ENCODE results near the gene KDM1B. TPM values are rescaled to one million over a fixed set of nuclear protein-coding genes. Genes with fewer than 3 reads are reported as not detected.
"Not testable (repeated sequence)": the region's sequence is repeated elsewhere in the genome, so short reads cannot be mapped to it uniquely, and the experiment has no call there.

The KDM1B gene
- polyA plus RNA-seq, 1 of the 3 experiments (the other 2 are of a cell fraction) = 9.4 TPM

DNA sequence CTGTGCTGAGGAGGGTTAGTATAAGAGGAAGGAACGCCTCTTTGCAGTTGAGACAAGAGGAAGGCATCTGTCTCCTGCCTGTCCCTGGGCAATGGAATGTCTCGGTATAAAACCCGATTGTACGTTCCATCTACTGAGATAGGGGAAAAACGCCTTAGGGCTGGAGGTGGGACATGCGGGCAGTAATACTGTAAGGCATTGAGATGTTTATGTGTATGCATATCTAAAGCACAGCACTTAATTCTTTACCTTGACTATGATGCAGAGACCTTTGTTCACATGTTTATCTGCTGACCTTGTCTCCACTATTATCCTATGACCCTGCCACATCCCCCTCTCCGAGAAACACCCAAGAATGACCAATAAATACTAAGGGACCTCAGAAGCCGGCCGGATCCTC is 71.9 kb downstream of the KDM1B start:
- Histone ChIP-seq H3K79me2 (ENCODE audit: insufficient read depth) (peaks cover 54% of the 10 kb centered on the region), H3K36me3 (replicated peaks in 1 of 2; ENCODE audit: control insufficient read depth in 1 of 2, insufficient read depth in 2 of 2, low read length in 1 of 2) (peaks cover 48 to 73% of the 10 kb centered on the region in 2 experiments)
- H3K27me3 ChIP-seq (ENCODE audit: insufficient read depth); H3K4me1 ChIP-seq (ENCODE audit: control insufficient read depth in 1 of 2, insufficient read depth in 2 of 2, low read depth in 1 of 2, low read length in 1 of 2); H3F3A ChIP-seq (replicated peaks; ENCODE audit: insufficient read depth); H3K9ac ChIP-seq; H3K9me3 ChIP-seq; H3K4me2 ChIP-seq; DNase-seq; POLR2A ChIA-PET; H3K9me2 ChIP-seq; H2AFZ ChIP-seq (ENCODE audit: low read depth); H3K4me3 ChIP-seq (ENCODE audit: low read depth in 2 of 2, low read length in 1 of 2); CTCF ChIA-PET; H4K20me1 ChIP-seq (ENCODE audit: insufficient read depth); H3K27ac ChIP-seq (ENCODE audit: low read depth in 2 of 2, low read length in 1 of 2): not testable (repeated sequence)
- 97% methylated on average over 9 of the region's 9 CpGs for WGBS (ENCODE audit: low lambda C conversion rate)

DNA sequence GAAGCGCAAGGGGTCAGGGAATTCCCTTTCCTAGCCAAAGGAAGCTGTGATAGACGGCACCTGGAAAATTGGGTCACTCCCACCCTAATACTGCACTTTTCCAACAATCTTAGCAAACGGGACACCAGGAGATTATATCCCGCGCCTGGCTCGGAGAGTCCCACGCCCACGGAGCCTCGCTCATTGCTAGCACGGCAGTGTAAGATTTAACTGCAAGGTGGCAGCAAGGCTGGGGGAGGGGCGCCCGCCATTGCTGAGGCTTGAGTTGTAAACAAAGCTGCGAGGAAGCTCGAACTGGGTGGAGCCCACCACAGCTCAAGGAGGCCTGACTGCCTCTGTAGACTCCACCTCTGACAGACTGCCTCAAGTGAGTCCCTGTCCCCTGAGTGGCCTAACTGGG is 73.4 kb downstream of the KDM1B start:
- H3K27me3 ChIP-seq (ENCODE audit: insufficient read depth); H3K9ac ChIP-seq; H3K9me2 ChIP-seq; H4K20me1 ChIP-seq (ENCODE audit: insufficient read depth); H3K9me3 ChIP-seq; POLR2A ChIA-PET; H2AFZ ChIP-seq (ENCODE audit: low read depth); H3K27ac ChIP-seq (ENCODE audit: low read depth in 2 of 2, low read length in 1 of 2); CTCF ChIA-PET; H3F3A ChIP-seq (replicated peaks; ENCODE audit: insufficient read depth); H3K4me3 ChIP-seq (ENCODE audit: low read depth in 2 of 2, low read length in 1 of 2); H3K4me2 ChIP-seq; H3K4me1 ChIP-seq (ENCODE audit: control insufficient read depth in 1 of 2, insufficient read depth in 2 of 2, low read depth in 1 of 2, low read length in 1 of 2); DNase-seq: not testable (repeated sequence)
- Histone ChIP-seq H3K36me3 (replicated peaks in 1 of 2; ENCODE audit: control insufficient read depth in 1 of 2, insufficient read depth in 2 of 2, low read length in 1 of 2) (peaks cover 36 to 69% of the 10 kb centered on the region in 2 experiments), H3K79me2 (ENCODE audit: insufficient read depth) (peaks cover 69% of the 10 kb centered on the region)
- 95% methylated on average over 12 of the region's 14 CpGs for WGBS (ENCODE audit: low lambda C conversion rate)

- Histone ChIP-seq H3K79me2 (ENCODE audit: insufficient read depth) (peaks cover 87% of the 10 kb centered on the region), H3K36me3 (replicated peaks in 1 of 2; ENCODE audit: control insufficient read depth in 1 of 2, insufficient read depth in 2 of 2, low read length in 1 of 2) (peaks cover 34 to 66% of the 10 kb centered on the region in 2 experiments)
- POLR2A ChIA-PET; H3K9ac ChIP-seq; H2AFZ ChIP-seq (ENCODE audit: low read depth); H4K20me1 ChIP-seq (ENCODE audit: insufficient read depth); CTCF ChIA-PET; H3K27me3 ChIP-seq (ENCODE audit: insufficient read depth); H3K4me2 ChIP-seq; H3K4me3 ChIP-seq (ENCODE audit: low read depth in 2 of 2, low read length in 1 of 2); DNase-seq; H3K9me2 ChIP-seq; H3K4me1 ChIP-seq (ENCODE audit: control insufficient read depth in 1 of 2, insufficient read depth in 2 of 2, low read depth in 1 of 2, low read length in 1 of 2); H3K27ac ChIP-seq (ENCODE audit: low read depth in 2 of 2, low read length in 1 of 2); H3K9me3 ChIP-seq; H3F3A ChIP-seq (replicated peaks; ENCODE audit: insufficient read depth): not testable (repeated sequence)
- 99% methylated on average over 7 of the region's 7 CpGs for WGBS (ENCODE audit: low lambda C conversion rate)
These were observed 76.6 kb downstream of the KDM1B start for GRCh38 chr6:18231856-18232255.

- H3K9me3 ChIP-seq; H3K27me3 ChIP-seq (ENCODE audit: insufficient read depth); CTCF ChIA-PET; H3K27ac ChIP-seq (ENCODE audit: low read depth in 2 of 2, low read length in 1 of 2); H3K9me2 ChIP-seq; H3K4me1 ChIP-seq (ENCODE audit: control insufficient read depth in 1 of 2, insufficient read depth in 2 of 2, low read depth in 1 of 2, low read length in 1 of 2); H2AFZ ChIP-seq (ENCODE audit: low read depth); DNase-seq; H3K4me3 ChIP-seq (ENCODE audit: low read depth in 2 of 2, low read length in 1 of 2); POLR2A ChIA-PET; H3F3A ChIP-seq (replicated peaks; ENCODE audit: insufficient read depth); H3K4me2 ChIP-seq; H3K9ac ChIP-seq; H4K20me1 ChIP-seq (ENCODE audit: insufficient read depth): not testable (repeated sequence)
- Histone ChIP-seq H3K79me2 (ENCODE audit: insufficient read depth) (peaks cover 83% of the 10 kb centered on the region), H3K36me3 (replicated peaks in 1 of 2; ENCODE audit: control insufficient read depth in 1 of 2, insufficient read depth in 2 of 2, low read length in 1 of 2) (peaks cover 31 to 66% of the 10 kb centered on the region in 2 experiments)
- WGBS (ENCODE audit: low lambda C conversion rate) = 100% methylated on average over 3 of the region's 4 CpGs
These were observed 78.5 kb downstream of the KDM1B start for GRCh38 chr6:18233770-18234169.

- ChIA-PET CTCF (no interaction called here), POLR2A (no interaction called here)
- Histone ChIP-seq H3K4me2 (no peak overlapping the region), H4K20me1 (ENCODE audit: insufficient read depth) (peaks cover 3% of the 10 kb centered on the region; the same call in 1 of the 2 replicates), H3K4me3 (ENCODE audit: low read depth in 2 of 2, low read length in 1 of 2) (no peak overlapping the region), H3F3A (replicated peaks; ENCODE audit: insufficient read depth) (peaks cover 9% of the 10 kb centered on the region), H3K4me1 (ENCODE audit: control insufficient read depth in 1 of 2, insufficient read depth in 2 of 2, low read depth in 1 of 2, low read length in 1 of 2) (no peaks in the 10 kb centered on the region), H3K79me2 (ENCODE audit: insufficient read depth) (peaks cover 79% of the 10 kb centered on the region), H3K36me3 (replicated peaks in 1 of 2; ENCODE audit: control insufficient read depth in 1 of 2, insufficient read depth in 2 of 2, low read length in 1 of 2) (peaks cover 33 to 58% of the 10 kb centered on the region in 2 experiments), H3K9ac (no peak overlapping the region), H3K27ac (ENCODE audit: low read depth in 2 of 2, low read length in 1 of 2) (no peak overlapping the region), H3K9me2 (no peaks in the 10 kb centered on the region), H3K9me3 (peaks cover 10% of the 10 kb centered on the region; the same call in 1 of the 2 replicates), H3K27me3 (ENCODE audit: insufficient read depth) (no peaks in the 10 kb centered on the region), H2AFZ (ENCODE audit: low read depth) (no peak overlapping the region)
- WGBS (ENCODE audit: low lambda C conversion rate) = 97% methylated on average over 1 of the region's 1 CpG
- no peak for DNase-seq
- TF ChIP-seq ZBTB33 (IDR thresholded peaks at IDR 0.05; ENCODE audit: borderline replicate concordance, low read depth) = no peak
- TF ChIP-seq JUND (IDR thresholded peaks at IDR 0.05) = no peak
- no peak for TF ChIP-seq IRF3 (IDR thresholded peaks at IDR 0.05; ENCODE audit: low read depth, low read length)
- TF ChIP-seq CTCF (IDR thresholded peaks at IDR 0.05) = no peak
- no peak for TF ChIP-seq YY1 (IDR thresholded peaks at IDR 0.05; ENCODE audit: low read depth)
These were observed 79.3 kb downstream of the KDM1B start for GRCh38 chr6:18234564-18234963.

Data from SK-N-SH (cell line).